HepG2 (cell line): ENCODE data around the gene GSK3B.

Experiments used
- ATF2 ChIP-seq: sonication (generic); formaldehyde crosslinking; IDR thresholded peaks from 2 replicates; pipeline ENCODE4 v1.4.0; 2020; ENCODE audit warnings: missing genetic modification reagents
- DPF2 ChIP-seq: sonication (generic); formaldehyde crosslinking; IDR thresholded peaks from 2 replicates; pipeline ENCODE4 v1.4.0; 2020; ENCODE audit warnings: mild to moderate bottlenecking, low read depth, missing genetic modification reagents, borderline replicate concordance
- EZH2 ChIP-seq: conservative IDR thresholded peaks from 2 replicates; pipeline ENCODE4 v1.6.1; 2012; ENCODE audit warnings: mild to moderate bottlenecking, low read depth, low read length, moderate library complexity
- GATAD1 ChIP-seq: IDR thresholded peaks from 2 replicates; pipeline ENCODE4 v1.6.1; 2016; ENCODE audit warnings: missing genetic modification reagents, missing compliant biosample characterization
- HDAC6 ChIP-seq: fragments of 200-600 bp; sonication (generic); IDR thresholded peaks from 2 replicates; pipeline ENCODE4 v1.7.0; 2017; ENCODE audit warnings: mild to moderate bottlenecking, antibody characterized with exemption, low read length, low read depth
- NR1H2 ChIP-seq: sonication (generic); formaldehyde crosslinking; IDR thresholded peaks from 2 replicates; pipeline ENCODE4 v1.8.1; 2022; ENCODE audit warnings: low read depth, missing genetic modification reagents, borderline replicate concordance
- ONECUT2 ChIP-seq: sonication (generic); formaldehyde crosslinking; IDR thresholded peaks from 2 replicates; pipeline ENCODE4 v1.4.0; 2020; ENCODE audit warnings: missing genetic modification reagents
- SIX1 ChIP-seq: sonication (generic); formaldehyde crosslinking; IDR thresholded peaks from 2 replicates; pipeline ENCODE4 v1.4.0; 2020; ENCODE audit warnings: missing genetic modification reagents, borderline replicate concordance
- SP2 ChIP-seq: sonication (generic); formaldehyde crosslinking; IDR thresholded peaks from 2 replicates; pipeline ENCODE4 v1.5.1; 2020; ENCODE audit warnings: mild to moderate bottlenecking, missing genetic modification reagents
- ZBTB33 ChIP-seq: sonication (generic); formaldehyde crosslinking; IDR thresholded peaks from 2 replicates; pipeline ENCODE4 v1.4.0; 2020; ENCODE audit warnings: missing genetic modification reagents
- ZNF224 ChIP-seq: sonication (generic); formaldehyde crosslinking; IDR thresholded peaks from 2 replicates; pipeline ENCODE4 v1.5.0; 2020; ENCODE audit warnings: mild to moderate bottlenecking, missing genetic modification reagents
- ZNF329 ChIP-seq: sonication (generic); formaldehyde crosslinking; IDR thresholded peaks from 2 replicates; pipeline ENCODE4 v1.9.0; 2021; ENCODE audit warnings: low read depth, mild to moderate bottlenecking, missing genetic modification reagents
- ZNF670 ChIP-seq: sonication (generic); formaldehyde crosslinking; IDR thresholded peaks from 2 replicates; pipeline ENCODE4 v1.8.0; 2022; ENCODE audit warnings: mild to moderate bottlenecking, missing genetic modification reagents, borderline replicate concordance
- TF ChIP-seq, protein P1 (sequence below): fragments of 450-650 bp; IDR thresholded peaks from 2 replicates; pipeline ENCODE4 v1.6.1; 2016

DNA sequence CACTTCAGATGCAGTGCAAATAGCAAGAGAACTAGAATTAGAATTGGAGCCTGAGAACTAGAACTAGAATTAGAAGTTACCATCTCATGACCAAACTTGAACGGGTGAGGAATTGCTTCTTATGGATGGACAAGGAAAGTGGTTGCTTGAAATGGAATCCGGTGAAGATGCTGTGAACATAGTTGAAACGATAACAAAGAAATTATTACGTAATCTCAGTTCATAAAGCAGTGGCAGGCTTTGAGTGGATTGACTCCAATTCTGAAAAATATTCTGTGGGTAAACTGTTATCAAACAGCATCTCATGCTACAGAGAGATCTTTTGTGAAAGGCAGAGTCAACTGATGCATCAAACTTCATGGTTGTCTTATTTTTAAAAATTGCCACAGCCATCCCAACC lies 48.0 kb upstream of the GSK3B start:
- TF ChIP-seq ONECUT2 (no peak), GATAD1 (no peak), SP2 (CRISPR knock-in tag) (no peak), ATF2 (CRISPR knock-in tag) (no peak), ZNF670 (no peak), SIX1 (CRISPR knock-in tag) (no peak), ZNF224 (CRISPR knock-in tag) (no peak), ZNF329 (CRISPR knock-in tag) (no peak), DPF2 (no peak), HDAC6 (no peak), ZBTB33 (no peak), EZH2 (no peak), NR1H2 (CRISPR knock-in tag) (no peak)
- TF ChIP-seq, protein P1, sequence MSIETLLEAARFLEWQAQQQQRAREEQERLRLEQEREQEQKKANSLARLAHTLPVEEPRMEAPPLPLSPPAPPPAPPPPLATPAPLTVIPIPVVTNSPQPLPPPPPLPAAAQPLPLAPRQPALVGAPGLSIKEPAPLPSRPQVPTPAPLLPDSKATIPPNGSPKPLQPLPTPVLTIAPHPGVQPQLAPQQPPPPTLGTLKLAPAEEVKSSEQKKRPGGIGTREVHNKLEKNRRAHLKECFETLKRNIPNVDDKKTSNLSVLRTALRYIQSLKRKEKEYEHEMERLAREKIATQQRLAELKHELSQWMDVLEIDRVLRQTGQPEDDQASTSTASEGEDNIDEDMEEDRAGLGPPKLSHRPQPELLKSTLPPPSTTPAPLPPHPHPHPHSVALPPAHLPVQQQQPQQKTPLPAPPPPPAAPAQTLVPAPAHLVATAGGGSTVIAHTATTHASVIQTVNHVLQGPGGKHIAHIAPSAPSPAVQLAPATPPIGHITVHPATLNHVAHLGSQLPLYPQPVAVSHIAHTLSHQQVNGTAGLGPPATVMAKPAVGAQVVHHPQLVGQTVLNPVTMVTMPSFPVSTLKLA = no peak
